ENCODE results near the gene HOXC5. TPM values are rescaled to one million over a fixed set of nuclear protein-coding genes. Genes with fewer than 3 reads are reported as not detected.

HOXC5 gene
- 0.52 to 0.82 TPM (median 0.60 TPM) in 5 replicates for total RNA-seq (2022; extraction: Qiagen RNA extraction)

DNA sequence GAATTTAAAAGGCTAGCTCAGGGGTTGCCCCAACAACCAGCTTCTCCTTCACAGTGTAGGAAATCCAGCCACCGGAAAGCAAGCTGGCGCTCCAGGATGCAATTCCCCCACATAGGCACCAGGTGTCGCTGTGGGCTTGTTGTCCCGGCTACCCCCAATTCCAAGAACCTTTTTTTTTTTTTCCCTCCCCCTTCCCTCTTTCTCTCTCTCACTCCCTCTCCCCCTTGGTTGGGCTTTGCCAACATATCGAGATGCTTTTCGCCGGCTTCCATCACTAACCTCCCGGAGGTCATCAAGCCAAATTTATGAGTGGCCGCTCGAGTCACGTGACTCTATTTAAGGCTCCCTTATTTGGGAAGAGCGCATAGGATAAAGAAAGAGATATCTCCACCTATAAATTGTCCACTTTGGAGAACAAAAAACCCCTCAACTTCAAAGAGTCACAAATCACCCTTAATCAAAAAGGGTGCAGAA lies at the start of gene HOXC5:
Gene HOXC5 (plus strand): TSS at position 424 of the 474 bp plus-strand sequence. CDS start 73 bp downstream, outside the sequence.

DNA sequence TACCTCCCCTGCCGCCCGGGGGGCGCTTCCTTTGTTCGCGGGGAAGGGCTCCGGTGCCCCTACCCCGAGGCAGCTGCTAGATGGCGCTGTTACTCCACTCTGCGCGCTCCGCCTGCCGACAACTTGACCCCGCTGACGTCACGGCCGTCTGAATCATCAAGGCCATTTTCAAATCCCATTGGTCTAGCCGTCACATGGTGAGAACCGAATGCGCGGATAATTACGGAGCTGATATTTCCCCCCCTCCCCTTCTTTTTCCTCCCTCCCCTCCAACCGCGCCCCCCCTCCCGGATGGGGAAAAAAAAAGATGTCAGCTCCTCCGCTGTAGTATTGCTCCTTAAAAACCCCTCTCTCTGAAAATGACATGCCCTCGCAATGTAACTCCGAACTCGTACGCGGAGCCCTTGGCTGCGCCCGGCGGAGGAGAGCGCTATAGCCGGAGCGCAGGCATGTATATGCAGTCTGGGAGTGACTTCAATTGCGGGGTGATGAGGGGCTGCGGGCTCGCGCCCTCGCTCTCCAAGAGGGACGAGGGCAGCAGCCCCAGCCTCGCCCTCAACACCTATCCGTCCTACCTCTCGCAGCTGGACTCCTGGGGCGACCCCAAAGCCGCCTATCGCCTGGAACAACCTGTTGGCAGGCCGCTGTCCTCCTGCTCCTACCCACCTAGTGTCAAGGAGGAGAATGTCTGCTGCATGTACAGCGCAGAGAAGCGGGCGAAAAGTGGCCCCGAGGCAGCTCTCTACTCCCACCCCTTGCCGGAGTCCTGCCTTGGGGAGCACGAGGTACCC lies 47.8 kb upstream of the HOXC5 start, which contains the start of gene HOXC10:
Gene HOXC10 (plus strand): TSS at position 246 of the 791 bp plus-strand sequence. CDS start 114 bp downstream, at position 360.

DNA sequence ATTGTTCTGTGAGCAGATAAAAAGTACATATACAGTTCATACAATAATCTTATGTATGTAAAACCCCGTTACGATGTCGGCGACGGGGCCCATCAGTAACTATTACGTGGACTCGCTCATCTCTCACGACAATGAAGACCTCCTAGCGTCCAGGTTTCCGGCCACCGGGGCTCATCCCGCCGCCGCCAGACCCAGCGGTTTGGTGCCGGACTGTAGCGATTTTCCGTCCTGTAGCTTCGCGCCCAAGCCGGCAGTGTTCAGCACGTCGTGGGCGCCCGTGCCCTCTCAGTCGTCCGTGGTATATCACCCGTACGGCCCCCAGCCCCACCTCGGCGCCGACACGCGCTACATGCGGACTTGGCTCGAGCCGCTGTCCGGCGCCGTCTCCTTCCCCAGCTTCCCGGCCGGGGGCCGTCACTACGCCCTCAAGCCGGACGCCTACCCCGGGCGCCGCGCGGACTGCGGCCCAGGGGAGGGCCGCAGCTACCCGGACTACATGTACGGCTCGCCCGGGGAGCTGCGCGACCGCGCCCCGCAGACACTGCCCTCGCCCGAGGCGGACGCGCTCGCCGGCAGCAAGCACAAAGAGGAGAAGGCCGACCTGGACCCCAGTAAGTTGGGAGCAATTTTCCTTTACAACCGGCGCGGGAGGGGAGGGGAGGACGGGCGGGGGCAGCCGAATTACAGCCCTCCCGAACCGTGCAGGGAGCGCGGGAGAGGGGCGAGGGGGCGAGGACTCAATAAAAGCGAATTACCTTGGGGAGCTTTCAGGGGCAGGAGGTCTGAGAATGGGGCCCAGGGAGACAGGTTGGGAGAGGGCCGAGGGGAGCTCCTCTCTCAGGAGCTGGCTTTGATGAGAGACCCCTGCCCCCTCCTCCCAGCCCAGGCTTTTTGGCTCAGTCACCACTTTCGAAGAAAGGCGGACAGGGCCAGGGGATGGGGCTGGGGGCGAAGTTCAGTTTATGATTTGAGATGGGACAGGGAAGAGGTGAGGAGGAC lies 32.4 kb upstream of the HOXC5 start, which contains the start of gene HOXC9:
Gene HOXC9 (plus strand): TSS at position 46 of the 999 bp plus-strand sequence. CDS start 28 bp downstream, at position 74.

DNA sequence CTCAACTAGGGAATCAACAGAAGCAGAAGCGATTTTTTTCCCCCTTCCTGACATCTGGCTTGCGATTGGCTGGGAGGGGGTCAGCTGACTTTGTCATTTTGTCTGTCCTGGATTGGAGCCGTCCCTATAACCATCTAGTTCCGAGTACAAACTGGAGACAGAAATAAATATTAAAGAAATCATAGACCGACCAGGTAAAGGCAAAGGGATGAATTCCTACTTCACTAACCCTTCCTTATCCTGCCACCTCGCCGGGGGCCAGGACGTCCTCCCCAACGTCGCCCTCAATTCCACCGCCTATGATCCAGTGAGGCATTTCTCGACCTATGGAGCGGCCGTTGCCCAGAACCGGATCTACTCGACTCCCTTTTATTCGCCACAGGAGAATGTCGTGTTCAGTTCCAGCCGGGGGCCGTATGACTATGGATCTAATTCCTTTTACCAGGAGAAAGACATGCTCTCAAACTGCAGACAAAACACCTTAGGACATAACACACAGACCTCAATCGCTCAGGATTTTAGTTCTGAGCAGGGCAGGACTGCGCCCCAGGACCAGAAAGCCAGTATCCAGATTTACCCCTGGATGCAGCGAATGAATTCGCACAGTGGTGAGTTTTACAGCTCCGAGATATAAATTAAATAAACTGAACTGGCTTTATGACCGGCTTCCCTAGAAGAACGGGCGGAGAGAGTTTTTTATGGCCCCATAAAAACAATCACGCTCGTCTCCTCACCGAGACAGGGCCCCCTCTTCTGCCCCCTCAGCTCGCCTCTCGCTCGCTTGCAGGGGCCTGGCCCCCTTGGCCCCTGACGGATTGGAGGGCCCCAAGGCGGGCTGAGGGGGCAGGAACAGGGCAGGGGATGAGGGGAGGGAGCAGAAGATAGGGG lies 4.3 kb upstream of the HOXC5 start, which contains the start of gene HOXC6:
Gene HOXC6 (plus strand): TSS at position 127 of the 888 bp plus-strand sequence. CDS start 82 bp downstream, at position 209.

DNA sequence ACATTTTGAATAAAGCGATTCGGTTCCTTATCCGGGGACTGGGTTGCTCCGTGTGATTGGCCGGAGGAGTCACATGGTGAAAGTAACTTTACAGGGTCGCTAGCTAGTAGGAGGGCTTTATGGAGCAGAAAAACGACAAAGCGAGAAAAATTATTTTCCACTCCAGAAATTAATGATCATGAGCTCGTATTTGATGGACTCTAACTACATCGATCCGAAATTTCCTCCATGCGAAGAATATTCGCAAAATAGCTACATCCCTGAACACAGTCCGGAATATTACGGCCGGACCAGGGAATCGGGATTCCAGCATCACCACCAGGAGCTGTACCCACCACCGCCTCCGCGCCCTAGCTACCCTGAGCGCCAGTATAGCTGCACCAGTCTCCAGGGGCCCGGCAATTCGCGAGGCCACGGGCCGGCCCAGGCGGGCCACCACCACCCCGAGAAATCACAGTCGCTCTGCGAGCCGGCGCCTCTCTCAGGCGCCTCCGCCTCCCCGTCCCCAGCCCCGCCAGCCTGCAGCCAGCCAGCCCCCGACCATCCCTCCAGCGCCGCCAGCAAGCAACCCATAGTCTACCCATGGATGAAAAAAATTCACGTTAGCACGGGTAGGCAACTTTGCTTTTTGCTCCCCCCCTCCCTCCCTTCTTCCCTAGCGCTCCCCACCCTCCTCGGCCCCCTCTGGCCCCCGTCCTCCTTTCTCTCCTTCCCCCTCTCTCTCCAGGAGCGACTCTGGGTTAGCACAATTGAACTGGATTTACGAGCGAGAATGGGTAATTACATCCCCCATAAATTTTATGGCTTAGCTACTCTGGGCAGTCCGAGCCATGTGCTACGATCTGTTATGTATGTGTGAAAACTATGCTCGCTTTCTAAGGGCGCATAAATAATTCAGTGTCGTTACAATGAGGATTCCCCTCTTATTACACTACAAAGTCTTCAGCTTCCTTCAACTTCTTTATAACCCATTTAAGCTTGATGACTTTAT lies 21.2 kb downstream of the HOXC5 start, which contains the start of gene HOXC4:
Gene HOXC4 (plus strand): TSS at position 85 of the 991 bp plus-strand sequence. CDS start 88 bp downstream, at position 173.

Other genes with a start within 250 kb of the HOXC5 start
- 21.8 to 35.2 TPM (median 23.4 TPM) in 5 replicates for gene HOXC13, start 94.2 kb upstream of the HOXC5 start, total RNA-seq (2022; extraction: Qiagen RNA extraction)
- 0.02 to 0.05 TPM in 2 of 5 replicates, not detected in the others for gene HOXC12, start 78.1 kb upstream of the HOXC5 start, total RNA-seq (2022; extraction: Qiagen RNA extraction)
- 0.73 to 0.98 TPM (median 0.91 TPM) in 5 replicates for gene HOXC11, start 59.9 kb upstream of the HOXC5 start, total RNA-seq (2022; extraction: Qiagen RNA extraction)
- gene HOTAIR, start 58.1 kb upstream of the HOXC5 start, total RNA-seq (2022; extraction: Qiagen RNA extraction): 0.13 to 0.48 TPM (median 0.17 TPM) in 5 replicates
- 2.6 to 3.1 TPM (median 2.9 TPM) in 5 replicates for gene HOXC10, start 47.9 kb upstream of the HOXC5 start, total RNA-seq (2022; extraction: Qiagen RNA extraction)
- 11.0 to 16.2 TPM (median 12.6 TPM) in 5 replicates for gene HOXC9, start 32.9 kb upstream of the HOXC5 start, total RNA-seq (2022; extraction: Qiagen RNA extraction)
- 3.8 to 5.8 TPM (median 4.9 TPM) in 5 replicates for gene HOXC8, start 24.1 kb upstream of the HOXC5 start, total RNA-seq (2022; extraction: Qiagen RNA extraction)
- 3.8 to 4.8 TPM (median 4.7 TPM) in 5 replicates for gene HOXC6, start 4.6 kb upstream of the HOXC5 start, total RNA-seq (2022; extraction: Qiagen RNA extraction)
- 2.7 to 3.7 TPM (median 3.2 TPM) in 5 replicates for gene HOXC4, start 20.8 kb downstream of the HOXC5 start, total RNA-seq (2022; extraction: Qiagen RNA extraction)
- 27.3 to 35.2 TPM (median 30.9 TPM) in 5 replicates for gene SMUG1, start 155.9 kb downstream of the HOXC5 start, total RNA-seq (2022; extraction: Qiagen RNA extraction)
- 20.4 to 28.3 TPM (median 25.5 TPM) in 5 replicates for gene CBX5, start 247.1 kb downstream of the HOXC5 start, total RNA-seq (2022; extraction: Qiagen RNA extraction)
- gene HNRNPA1, start 247.7 kb downstream of the HOXC5 start, total RNA-seq (2022; extraction: Qiagen RNA extraction): 1,504 to 2,670 TPM (median 1,523 TPM) in 5 replicates

Data from A549 treated with Hydrocortisone at 1 μM for 4 hours (cell line).